GM19452 (cell line): ENCODE data around the gene SLC7A10.

Source experiments
- ATAC-seq: cut with Tn5 transposase; IDR thresholded peaks from one replicate; pipeline ENCODE4 v1.9.1; 2021; ENCODE audit not compliant: unreplicated experiment

Gene SLC7A10

DNA sequence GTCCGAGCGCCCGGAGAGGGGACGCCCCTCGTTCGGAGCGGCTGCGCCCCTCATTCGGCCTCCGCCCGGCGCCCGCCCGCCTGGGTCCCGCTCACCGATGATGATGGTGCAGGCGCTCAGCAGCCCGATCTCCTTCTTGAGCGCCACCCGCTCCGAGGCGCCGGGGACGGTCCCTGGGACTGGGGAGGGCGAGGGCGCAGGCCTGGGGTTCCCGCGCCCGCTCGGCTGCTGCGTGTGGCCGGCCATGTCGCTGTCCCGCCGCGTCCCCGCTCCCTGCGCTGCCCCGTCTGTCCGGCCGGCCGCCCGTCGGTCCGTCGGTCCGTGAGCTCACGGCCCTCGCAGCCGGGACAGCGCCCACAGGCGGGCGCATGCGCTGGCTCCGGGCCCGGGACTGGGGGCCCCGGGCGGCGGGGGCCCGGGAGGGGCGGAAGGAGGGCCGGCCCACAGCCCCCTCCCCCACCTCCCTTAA is at the start of gene SLC7A10:
TSS of gene SLC7A10 (minus strand) at position 393 of the 469 bp plus-strand sequence. CDS start at position 246, 147 bp downstream.
- ATAC-seq, result no peak

DNA sequence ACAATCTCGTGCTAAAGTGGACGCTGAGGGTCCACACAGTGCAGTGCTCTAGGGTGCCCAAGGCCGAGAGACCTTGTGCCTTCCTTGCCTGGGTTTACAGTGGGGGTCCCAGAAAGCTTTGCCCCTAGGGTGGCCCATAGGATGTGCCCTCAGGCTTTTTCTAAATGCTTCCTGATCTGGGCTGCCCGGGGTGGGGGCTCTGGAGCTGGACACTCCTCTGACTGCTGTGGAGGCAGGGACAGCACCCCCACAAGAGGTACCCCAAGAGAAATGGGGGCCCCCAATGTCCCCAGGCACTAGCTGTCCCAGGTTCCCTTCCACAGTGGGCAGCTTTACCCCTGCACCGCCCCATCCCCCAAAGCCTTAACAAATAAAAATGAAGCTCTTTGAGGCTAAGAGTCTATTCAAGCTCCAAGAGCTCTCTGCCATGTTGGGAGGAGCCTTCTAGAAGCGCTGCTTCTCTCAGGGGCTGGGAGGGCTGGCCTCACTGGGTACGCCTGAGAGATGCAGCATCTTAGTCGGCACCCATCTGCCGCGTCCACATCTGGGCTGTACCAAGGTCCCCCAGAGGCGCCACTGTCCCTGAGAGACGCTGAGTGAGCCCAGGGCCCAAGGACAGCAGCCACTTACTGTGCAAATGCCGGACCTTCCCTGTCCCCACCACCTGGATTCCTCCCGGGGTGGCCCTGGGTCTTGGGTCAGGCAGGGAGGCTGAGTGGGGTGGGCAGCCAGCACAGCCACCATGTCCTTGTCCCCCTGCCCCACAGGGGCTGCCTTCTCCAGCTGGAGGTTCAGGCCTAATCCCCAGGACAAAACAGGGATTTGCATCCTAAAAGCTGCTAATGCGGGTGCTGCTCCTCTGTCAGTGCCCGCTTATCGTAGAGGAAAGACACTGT is 49.3 kb upstream of the SLC7A10 start:
- no peak for ATAC-seq

DNA sequence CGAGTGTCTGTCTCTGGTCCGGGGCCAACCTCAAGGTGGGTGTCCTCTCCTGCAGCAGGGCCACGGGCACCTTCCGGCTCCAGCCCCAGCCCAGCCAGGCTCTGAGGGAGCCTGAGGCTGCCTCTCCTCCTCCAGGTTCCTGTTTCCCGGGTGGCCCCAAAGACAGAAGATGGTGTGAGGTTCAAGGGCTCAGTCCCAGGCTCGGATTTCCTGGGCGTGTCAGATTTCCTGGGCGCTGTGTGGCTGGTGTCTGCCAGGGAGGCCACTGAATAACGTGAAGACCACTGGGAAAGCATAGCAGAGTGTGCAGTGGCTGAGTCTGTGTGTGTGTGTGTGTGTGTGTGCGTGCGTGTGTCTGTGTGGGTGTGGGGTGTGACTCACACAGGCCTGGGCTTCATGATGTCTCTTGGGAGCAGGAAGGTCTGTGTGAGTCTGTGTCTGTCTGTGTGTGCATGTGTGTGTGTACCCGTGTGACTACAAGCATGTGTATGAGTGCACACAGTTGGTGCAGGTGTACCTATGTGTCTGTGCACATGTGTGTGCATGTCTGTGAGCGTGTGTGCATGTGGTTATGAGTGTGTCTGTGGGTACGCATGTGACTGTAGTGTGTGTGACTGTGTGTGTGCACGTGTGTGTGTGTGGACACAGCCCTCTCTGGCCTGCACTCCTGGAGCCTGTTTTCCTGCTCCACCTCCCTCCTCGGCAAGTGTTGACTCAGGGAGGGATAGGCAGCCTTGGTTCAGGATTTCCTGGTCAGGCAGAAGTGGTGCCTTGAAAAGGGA is 48.4 kb upstream of the SLC7A10 start:
- no peak for ATAC-seq

DNA sequence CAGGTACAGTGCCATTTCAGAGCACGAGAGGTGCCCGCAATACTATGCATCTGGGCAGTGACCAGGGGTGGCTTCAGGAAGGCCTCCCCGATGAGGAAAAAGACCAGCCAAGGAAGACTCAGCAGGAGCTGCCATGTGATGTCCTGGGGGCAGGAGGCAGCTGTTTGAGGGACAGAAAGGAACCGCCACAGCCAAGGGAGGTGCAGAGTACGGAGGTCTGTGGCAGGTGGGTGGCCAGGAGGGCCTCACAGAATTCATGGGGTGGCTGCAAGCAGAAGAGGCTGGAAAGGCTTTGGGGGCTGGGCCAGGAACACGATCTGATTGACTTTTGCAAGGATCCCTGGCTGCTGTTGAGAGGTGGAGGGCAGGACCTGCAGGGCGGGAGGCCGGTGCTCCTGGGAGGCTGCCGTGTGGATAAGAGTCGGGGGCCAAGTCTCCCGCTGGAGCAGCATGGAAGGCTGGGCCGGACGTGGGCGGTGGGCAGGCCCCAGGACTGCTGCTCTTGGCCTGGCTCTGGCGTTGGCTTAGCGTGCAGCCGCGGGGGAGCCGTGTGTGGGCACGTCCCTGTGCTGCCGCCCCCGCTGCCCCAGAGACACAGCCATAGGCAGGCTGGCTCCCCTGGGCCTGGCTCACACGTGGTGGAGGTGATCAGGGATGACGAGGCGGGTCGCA is 47.6 kb upstream of the SLC7A10 start:
- ATAC-seq, result no peak

DNA sequence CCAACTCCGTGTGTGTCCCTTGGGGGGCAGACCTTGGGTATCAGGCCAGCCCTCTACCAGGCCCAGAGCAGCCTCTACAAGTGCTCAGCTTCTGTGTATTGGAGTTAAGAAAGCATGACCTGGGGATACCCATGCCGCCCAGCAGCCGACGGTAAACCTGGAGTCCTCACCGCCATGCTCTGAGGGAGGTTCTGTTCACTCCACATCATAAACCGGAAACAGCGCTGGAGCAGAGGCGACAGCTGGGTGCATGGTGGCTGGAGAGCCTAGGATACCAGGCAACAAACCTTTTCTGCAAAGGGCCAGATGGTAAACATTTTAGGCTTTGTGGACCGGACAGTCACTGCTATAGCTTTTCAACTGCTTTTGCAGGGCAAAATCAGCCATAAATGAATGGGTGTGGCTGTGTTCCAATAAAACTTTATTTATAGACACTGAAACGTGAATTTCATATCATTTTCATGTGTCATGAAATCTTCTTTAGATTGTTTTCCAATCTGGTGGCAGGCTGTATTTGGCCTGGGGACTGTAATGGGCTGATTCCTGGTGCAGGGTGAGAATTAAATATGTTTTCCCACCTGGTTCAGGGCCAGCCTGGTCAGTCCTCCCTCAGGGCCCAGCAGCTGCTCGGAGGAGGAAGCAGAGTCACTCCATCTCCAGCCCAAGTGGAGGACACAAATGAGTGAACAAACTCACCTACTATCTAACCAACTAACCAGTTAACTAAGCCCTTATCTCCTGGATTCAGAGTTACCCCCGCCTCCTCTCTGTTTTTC is 45.8 kb upstream of the SLC7A10 start:
- ATAC-seq, result no peak

DNA sequence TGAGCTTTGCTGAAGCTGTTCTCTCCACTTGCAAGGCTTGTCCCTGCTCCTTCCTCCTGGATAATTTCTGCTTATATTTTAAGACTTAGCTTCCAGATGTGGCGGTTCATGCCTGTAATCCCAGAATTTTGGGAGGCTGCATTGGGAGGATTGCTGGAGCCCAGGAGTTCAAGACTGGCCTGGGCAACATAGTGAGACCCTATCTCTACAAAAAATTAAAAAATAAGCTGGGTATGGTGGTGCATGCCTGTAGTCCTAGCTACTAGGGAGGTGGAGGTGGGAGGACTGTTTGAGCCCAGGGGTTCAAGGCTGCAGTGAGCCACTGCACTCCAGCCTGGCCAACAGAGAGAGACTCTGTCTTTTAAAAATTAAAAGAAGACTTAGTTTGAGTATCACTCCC is 45.1 kb upstream of the SLC7A10 start:
- ATAC-seq, result no peak

DNA sequence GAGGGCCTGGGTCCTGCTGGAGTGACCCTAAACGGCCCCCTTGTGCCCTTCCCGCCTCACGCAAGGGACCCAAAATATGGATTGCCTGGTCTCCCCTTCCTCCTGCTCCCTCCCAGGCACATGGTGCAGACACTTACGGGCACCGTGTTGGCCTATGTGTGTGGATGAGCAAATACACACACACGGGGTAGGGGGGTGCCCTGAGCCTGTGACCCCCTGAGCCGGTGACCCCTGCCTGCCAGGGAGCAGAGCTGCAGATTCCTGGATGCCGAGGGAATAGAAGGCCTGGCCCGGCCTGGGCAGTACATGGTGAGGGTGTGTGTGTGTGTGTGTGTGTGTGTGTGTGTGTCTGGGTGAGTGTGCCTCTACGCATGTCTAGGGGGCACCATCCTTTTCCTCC is 43.4 kb upstream of the SLC7A10 start:
- ATAC-seq, result no peak

DNA sequence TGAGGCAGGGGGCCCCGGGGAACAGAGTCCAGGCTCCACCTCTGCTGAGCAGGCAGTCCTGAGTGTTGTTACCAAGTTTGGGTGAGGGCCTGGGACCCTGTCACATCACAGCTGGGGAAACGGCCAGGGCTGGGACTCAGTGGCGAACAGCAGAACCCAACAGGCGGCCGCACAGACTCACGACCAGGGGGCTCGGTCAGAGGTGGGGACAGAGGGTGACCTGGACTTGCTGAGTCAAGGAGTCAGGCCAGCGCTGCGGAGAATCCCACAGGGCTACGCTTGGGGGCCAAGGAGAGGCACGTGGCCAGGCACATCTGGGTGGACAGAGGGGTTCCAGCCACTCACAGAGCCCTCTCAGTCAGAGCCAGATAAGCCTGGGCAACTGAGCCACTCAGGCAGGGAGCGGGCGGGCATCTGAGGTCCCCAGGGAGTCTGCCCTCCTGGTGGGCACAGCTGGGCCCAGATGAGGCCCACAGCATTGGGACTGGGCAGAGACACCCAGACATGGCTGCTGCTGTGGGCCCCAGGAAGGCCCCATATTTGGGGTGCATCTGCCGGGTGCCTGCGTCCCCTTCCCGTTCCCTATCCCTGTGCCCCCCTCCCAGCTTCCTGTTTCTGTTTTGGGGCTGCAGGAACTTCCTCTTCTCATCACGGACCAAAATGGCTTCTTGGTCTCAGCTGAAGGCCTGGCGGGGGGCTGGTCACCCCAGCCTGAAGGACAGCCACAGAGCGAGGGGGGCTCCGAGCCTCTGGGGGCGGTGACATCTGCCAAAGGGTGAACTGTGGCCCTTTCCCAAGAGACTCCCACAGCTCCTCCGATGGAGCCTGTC is 42.7 kb upstream of the SLC7A10 start:
- ATAC-seq, result no peak

DNA sequence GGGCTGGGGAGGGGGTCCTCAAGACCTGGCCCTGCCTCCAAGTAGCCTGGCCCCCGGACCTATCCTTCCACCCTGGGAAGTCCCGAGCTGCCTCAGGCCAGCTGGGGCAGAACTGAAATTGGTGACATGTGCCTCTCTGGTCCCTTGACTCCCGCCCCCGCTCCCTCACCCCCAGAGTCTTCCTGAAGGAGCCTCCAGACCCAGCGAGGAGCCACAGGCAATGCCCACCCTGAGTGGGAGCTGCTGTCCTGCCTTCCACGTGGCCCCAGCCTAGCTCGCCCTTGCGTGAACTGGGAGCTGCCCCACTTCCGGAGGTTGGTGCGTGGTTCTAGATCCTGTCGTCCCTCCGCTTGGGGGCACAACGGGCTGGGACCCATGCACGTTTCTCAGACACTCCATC is 42.1 kb upstream of the SLC7A10 start:
- ATAC-seq, result no peak

DNA sequence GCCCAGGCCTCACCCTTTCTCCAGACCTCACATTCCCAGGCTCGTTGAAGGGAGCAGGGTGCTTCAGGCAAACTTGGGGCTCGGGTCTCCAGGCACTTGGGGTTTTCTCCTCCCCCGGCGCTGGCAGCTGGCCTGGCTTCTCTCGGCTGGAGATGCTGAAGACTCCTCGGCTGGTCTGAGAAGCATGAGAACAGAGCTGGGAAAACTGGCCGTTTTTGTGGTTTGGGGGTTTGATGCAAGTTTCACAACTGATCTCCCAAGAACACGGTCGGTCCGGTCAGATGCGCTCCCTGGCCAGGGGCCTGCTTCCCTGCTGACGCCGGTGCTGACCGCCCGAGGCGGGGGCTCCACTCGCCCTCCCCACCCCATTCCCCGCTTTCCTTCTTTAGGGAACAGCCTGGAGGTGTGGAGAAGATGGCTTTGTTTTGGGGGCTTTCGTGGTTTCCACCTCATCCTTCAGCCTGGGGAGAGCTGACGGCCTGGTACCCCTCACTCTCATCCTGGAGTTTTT is 41.4 kb upstream of the SLC7A10 start:
- ATAC-seq, result no peak

DNA sequence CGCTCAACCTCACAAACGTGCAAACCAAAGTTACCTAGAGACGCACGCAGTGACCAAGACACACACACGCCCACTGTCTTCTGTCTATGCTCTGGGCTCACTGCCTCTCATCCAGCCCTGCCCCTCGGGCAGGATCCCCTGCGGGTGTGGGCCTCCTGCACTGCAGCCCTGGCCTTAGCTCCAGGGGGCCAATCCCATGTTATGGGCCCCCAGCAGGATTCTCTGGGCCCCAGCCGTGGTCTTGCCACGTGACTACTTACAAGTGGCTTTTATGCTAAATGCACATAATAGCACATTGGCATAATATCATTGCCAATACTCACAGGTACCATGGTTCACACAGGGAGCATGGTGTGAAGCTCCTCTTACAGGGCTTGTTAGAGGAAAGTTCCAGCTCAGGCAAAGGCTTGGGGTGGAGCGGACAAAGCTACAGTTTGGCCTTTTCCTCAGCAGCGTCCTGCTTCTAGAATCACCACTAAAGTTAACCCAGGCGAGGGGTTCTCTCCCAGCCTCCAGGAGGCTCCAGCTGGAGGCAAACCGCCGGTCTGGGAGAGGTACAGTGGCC is 39.3 kb upstream of the SLC7A10 start:
- ATAC-seq, result no peak

DNA sequence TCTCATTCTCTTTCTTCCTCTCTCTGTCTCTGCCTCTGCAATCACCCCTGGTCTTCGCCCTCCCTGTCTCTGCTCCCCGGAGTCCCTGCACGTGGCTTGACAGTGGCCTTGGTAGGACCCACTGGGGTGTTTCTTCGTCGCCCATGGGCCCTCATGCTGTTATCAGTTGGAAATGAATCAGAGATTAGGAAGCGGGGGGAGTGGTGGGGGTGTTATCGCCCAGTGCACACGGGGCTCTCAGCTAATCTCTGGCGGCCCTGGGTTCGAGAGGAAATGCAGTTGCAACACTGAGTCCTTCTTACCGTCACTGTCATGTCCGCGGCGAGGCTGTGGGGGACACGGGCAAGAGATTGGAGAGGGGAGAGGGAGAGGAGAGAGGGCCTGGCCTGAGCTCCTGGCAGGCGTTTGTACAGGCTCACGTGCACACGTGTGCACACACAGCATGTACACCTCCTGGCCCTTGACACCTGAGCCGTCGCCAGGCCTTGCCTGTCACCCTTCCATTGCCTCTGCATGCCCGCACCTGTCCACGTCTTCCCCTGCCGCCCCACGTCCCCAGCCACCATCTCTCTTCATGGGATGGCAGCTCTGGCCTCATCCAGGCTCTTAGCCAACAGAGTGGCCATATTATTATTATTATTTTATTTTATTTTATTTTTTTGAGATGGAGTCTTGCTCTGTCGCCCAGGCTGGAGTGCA is 37.8 kb upstream of the SLC7A10 start:
- ATAC-seq, result no peak

DNA sequence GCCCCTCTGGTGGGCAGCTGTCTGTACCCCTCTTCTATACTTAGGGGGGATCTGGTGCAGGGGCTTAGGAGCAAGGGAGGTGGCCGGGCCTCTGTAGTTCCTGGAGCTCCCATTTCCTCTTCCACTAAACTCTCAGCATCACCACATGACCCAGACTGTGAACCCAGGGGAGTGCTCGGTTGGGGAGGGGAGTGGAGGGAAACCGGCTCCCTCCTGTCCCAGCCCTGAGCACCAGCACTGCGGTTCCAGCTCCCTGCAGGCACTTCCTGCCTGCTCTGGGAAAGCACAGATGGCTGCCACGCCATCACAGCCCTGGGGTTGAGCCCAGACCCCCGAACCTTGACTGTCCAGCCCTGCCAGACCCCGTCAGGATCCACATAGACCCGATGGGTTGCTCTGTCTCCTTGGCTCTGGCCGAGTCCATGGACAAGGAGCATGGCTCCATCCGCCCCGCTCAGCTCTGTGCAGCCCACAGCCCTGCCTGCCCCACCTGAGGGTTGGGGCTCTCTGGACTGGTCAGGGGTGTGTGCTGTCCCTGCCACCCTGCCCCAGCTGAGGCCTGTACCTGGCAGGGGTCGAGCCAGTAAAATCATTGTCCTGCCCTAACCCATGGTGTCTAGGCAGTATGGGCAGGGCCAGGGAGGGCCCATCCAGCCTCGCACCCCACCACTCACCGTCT is 36.0 kb upstream of the SLC7A10 start:
- ATAC-seq, result no peak

DNA sequence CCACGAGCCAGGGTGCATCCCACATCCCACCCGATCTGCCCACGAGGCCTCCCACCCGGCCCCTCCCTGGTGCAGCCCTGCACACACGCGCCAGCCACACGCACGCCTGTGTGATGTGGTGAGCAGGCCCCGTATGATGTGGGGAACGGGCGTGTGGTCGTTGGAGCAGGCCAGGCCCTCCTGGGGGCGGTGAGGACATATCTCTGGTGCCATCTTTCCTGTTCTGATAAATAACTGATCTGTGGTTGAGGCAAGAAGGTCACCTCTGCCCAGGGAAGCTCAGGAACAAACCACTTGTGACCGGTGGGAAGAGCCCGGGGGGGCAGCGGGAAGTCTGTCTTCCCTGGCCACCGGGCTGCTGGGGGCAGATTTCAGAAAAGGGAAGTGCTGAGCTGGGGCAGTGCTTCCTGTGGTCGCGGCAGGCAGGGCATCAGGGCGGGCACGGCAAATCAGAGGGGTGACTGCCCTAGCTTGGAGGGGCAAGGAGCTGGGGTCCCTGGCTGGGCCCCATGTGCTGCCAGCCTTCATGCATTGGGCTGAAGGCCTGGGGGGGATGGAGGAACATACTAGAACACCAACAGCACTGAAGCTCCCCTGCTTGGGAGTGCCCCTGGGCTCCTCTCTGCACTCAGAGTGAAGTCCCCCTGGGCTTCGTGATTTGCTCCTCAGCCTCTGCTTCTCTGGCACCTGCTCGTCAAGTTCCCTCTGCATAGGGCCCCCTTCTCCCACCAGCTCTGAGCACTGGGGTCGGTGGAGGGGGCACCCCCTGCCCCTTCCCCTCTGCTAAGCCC is 35.2 kb upstream of the SLC7A10 start:
- no peak for ATAC-seq

DNA sequence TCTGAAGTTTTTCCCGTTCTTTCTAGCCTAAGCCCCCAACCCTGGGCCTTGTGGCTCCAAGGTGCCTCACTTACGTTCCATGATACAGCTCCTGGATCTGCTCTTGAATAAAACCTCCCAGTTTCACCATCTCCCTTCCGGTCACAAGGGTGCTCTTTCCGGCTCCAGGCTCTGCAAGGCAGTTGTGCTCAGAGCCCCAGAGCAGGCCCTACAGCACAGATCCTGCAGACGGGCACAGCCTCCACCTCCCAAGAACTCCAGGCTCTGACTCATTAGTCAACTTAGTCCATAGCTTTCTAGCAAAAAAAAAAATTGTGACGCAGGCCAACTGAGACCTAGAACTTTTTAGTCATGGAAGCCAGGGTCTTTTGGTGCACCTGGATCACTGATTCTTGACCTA is 33.9 kb upstream of the SLC7A10 start:
- ATAC-seq, result no peak

DNA sequence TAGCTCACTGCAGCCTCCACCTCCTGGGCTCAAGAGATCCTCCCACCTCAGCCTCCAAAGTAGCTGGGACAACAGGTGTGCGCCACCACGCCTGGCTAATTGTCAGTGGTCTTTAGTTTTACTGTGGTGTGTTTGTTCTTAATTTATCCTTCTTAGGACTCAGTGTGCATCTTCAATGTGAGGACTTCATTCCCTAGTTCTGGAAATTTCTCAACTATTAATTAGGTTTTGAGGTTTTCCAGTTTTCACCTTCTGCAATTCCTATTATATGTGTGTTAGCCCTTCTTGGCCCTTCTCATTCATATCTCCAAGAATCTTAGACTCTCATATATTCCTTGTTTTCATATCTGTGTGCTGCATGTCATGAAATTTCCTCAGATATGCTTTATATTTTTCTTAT is 32.2 kb upstream of the SLC7A10 start:
- no peak for ATAC-seq

DNA sequence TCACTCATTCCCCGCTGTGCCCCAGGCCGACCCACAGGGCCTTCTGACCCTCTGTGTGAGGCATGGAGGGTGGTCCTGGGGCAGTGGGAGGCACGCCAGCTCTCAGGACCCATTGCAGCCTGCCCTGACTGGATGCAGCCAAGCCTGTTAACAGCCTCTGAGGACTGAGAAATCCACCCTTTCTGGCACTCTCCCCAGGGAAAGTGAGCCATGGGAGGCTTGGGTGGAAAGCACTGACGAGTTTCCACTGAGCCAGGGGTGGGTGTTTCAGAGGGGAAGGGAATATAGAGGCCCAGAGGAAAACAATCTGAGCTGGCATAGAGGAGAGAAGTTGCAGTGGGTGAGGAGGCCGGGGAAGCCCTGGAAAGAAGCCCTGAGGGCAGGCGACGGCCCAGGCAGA is 30.6 kb upstream of the SLC7A10 start:
- no peak for ATAC-seq
